Nephron progenitor cell (in vitro differentiated cells): ENCODE measurements around the gene SPDYE4.

Experiments
- DNase-seq: peaks from one replicate; pipeline ENCODE4 v3.0.0; 2021
- H3K27ac Mint-ChIP-seq: 2 replicates; pipeline ENCODE4 v1.8.0; 2021; ENCODE audit warnings: mild to moderate bottlenecking, moderate library complexity, mixed read lengths
- H3K27me3 Mint-ChIP-seq: 2 replicates; pipeline ENCODE4 v1.8.0; 2021; ENCODE audit warnings: mild to moderate bottlenecking, low read depth, mixed read lengths; ENCODE audit not compliant: poor library complexity
- H3K36me3 Mint-ChIP-seq: 2 replicates; pipeline ENCODE4 v1.8.0; 2021; ENCODE audit warnings: low read depth, mixed read lengths
- H3K4me1 Mint-ChIP-seq: 2 replicates; pipeline ENCODE4 v1.8.0; 2021; ENCODE audit warnings: mixed read lengths
- H3K4me3 Mint-ChIP-seq: 2 replicates; pipeline ENCODE4 v1.8.0; 2021; ENCODE audit warnings: mild to moderate bottlenecking, moderate library complexity, mixed read lengths
- H3K9me3 Mint-ChIP-seq: 2 replicates; pipeline ENCODE4 v1.8.0; 2021; ENCODE audit warnings: mild to moderate bottlenecking, moderate library complexity, mixed read lengths
- TF ChIP-seq, protein P1 (sequence below): fragments of 200-600 bp; sonication (generic); IDR thresholded peaks from 2 replicates; pipeline ENCODE4 v1.5.0; 2021; ENCODE audit warnings: antibody characterized with exemption

Gene SPDYE4

DNA sequence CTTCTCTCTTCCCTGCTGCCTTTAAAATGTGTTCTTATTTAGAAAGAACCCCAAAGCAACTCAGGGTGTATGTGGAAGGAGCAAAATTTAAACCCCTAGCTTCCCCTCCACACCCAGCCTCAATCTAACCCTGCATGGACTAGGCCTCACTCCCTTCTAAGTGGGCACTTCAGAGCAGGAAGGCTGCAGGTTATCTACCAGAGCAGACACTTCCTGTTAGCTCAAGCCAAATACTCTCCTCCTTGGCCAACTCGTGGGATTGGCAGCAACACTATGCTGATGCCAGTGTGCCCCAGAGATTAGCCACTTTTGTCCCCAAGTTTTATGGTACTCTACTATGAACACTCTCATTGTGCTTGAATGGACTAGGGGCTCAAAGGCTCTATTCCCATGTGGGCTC is 49.3 kb downstream of the SPDYE4 start:
- Mint-ChIP-seq H3K27ac (no peak overlapping the region), H3K36me3 (no peaks in the 10 kb centered on the region), H3K9me3 (peaks cover 31% of the 10 kb centered on the region), H3K27me3 (peaks cover 6% of the 10 kb centered on the region), H3K4me3 (no peak overlapping the region), H3K4me1 (peaks cover 34% of the 10 kb centered on the region)
- DNase-seq = no peak
- TF ChIP-seq, protein P1, sequence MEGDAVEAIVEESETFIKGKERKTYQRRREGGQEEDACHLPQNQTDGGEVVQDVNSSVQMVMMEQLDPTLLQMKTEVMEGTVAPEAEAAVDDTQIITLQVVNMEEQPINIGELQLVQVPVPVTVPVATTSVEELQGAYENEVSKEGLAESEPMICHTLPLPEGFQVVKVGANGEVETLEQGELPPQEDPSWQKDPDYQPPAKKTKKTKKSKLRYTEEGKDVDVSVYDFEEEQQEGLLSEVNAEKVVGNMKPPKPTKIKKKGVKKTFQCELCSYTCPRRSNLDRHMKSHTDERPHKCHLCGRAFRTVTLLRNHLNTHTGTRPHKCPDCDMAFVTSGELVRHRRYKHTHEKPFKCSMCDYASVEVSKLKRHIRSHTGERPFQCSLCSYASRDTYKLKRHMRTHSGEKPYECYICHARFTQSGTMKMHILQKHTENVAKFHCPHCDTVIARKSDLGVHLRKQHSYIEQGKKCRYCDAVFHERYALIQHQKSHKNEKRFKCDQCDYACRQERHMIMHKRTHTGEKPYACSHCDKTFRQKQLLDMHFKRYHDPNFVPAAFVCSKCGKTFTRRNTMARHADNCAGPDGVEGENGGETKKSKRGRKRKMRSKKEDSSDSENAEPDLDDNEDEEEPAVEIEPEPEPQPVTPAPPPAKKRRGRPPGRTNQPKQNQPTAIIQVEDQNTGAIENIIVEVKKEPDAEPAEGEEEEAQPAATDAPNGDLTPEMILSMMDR = no peak

- peaks cover 6% of the 10 kb centered on the region for H3K27me3 Mint-ChIP-seq
- no peak for DNase-seq
Measured at GRCh38 chr17:8708025-8708461, 50.3 kb downstream of the SPDYE4 start.

GRCh38 chr17:8707332-8708024 is 50.9 kb downstream of the SPDYE4 start:
- Mint-ChIP-seq H3K4me1 (peaks cover 31% of the 10 kb centered on the region), H3K9me3 (peaks cover 47% of the 10 kb centered on the region)

More at GRCh38 chr17:8708025-8708461, 50.3 kb downstream of the SPDYE4 start:
- H3K4me3 Mint-ChIP-seq = no peak overlapping the region
- H3K9me3 Mint-ChIP-seq = peaks cover 41% of the 10 kb centered on the region
- TF ChIP-seq, protein P1 = no peak
- peaks cover 34% of the 10 kb centered on the region for H3K4me1 Mint-ChIP-seq
- H3K36me3 Mint-ChIP-seq = peaks cover 4% of the 10 kb centered on the region
- H3K27ac Mint-ChIP-seq = no peak overlapping the region

DNA sequence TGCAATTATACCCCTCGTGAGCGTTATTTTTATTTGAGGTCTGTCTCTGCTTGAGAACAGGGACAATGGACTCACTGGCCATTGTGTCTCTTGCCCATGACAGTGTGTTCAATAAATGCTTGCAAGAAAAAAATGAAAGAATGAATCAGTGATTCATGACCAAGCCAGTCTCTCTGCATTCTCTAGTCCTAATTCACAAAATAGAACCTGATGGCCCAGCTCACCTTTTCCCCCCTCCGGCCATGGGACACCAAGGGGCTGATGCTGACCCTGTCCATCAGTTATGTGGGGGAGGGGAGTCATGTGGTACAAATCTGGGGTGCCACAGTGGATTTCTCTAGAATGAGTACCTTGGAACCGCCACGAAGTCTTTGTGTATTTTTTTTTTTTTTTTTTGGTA is 51.9 kb downstream of the SPDYE4 start:
- Mint-ChIP-seq H3K27me3 (peaks cover 2% of the 10 kb centered on the region), H3K36me3 (peaks cover 4% of the 10 kb centered on the region)

More at GRCh38 chr17:8707332-8708024, 50.9 kb downstream of the SPDYE4 start:
- H3K36me3 Mint-ChIP-seq = peaks cover 4% of the 10 kb centered on the region
- no peak for DNase-seq
- TF ChIP-seq, protein P1 = no peak
- peaks cover 6% of the 10 kb centered on the region for H3K27me3 Mint-ChIP-seq
- H3K27ac Mint-ChIP-seq = no peak overlapping the region
- H3K4me3 Mint-ChIP-seq = no peak overlapping the region

GRCh38 chr17:8705427-8705826 is 52.9 kb downstream of the SPDYE4 start:
- Mint-ChIP-seq H3K36me3 (peaks cover 4% of the 10 kb centered on the region), H3K9me3 (peaks cover 51% of the 10 kb centered on the region), H3K4me3 (no peak overlapping the region), H3K27me3 (peaks cover 2% of the 10 kb centered on the region), H3K27ac (no peak overlapping the region), H3K4me1 (peaks cover 22% of the 10 kb centered on the region)
- TF ChIP-seq, protein P1 = no peak
- DNase-seq = no peak

More for the DNA sequence above, 51.9 kb downstream of the SPDYE4 start:
- peaks cover 51% of the 10 kb centered on the region for H3K9me3 Mint-ChIP-seq
- no peak overlapping the region for H3K27ac Mint-ChIP-seq
- H3K4me3 Mint-ChIP-seq = no peak overlapping the region
- no peak for DNase-seq
- peaks cover 27% of the 10 kb centered on the region for H3K4me1 Mint-ChIP-seq
- TF ChIP-seq, protein P1 = no peak

DNA sequence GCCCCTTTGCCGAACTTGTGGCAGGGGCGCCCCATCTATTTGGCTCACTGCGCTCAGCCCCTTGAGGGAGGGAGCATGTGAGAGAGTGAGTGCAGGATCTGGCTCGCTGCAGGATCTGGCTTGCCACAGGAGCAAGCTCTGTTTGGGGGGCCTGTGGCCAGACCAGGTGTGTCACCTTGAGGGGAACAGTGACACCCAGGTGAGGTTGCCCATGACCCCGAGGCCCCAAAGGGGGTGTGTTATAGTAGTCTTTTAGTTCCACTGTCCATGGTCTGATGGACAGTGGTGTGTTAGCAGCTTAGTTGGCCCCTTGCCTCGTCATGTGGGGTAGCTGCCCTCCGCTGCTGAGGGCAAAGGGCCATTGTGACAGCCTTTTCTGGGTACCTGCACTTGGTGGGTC is 55.3 kb downstream of the SPDYE4 start:
- TF ChIP-seq, protein P1 = no peak
- DNase-seq = no peak
- no peak overlapping the region for H3K27ac Mint-ChIP-seq
- H3K4me3 Mint-ChIP-seq = no peak overlapping the region
- H3K9me3 Mint-ChIP-seq = peaks cover 35% of the 10 kb centered on the region
- H3K27me3 Mint-ChIP-seq = no peaks in the 10 kb centered on the region
- H3K36me3 Mint-ChIP-seq = peaks cover 4% of the 10 kb centered on the region
- peaks cover 31% of the 10 kb centered on the region for H3K4me1 Mint-ChIP-seq
